ENCODE measurements around the gene MS4A14.
"Not testable (repeated sequence)": the region's sequence is repeated elsewhere in the genome, so short reads cannot be mapped to it uniquely, and the experiment has no call there.

MS4A14 gene

DNA sequence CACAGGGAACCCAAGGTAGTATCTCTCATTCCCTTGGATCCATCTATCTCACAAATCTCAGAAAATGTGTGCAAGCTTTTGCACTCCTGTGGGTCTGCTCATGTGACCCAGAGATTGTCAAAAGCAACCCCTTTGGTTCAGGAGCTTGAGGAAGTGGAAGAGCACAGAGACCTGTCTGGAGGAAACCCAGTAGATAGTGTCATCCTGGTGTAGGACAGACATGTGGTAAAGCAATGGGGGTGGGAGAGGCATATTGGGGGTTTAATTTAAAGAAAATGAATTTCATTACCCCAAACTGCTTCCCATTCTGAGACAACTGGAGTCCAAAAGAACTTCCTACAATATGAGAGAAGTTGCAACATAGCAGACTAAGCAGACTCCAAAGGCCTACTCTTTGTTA, 5.8 kb upstream of the MS4A14 start:
- DNase-seq (ENCODE audit: low spot score): no peak

DNA sequence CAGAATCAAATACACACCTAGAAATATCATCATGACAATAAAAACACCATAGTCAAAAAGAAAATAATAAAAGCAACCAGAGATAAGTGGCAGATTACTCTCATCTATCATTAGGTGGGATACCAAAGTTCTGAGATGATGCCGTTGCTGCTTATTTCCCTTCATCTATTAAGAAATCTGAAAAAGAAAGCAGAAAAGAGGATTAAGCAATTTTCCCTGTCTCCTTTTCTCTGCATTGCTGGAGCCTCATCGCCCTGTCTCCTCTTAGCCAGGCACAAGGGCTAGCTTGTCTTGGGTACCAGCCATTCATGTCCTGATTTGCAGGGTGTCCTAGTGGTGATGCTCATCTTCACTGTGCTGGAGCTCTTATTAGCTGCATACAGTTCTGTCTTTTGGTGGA, 3.9 kb upstream of the MS4A14 start:
- DNase-seq (ENCODE audit: low spot score): no peak

DNA sequence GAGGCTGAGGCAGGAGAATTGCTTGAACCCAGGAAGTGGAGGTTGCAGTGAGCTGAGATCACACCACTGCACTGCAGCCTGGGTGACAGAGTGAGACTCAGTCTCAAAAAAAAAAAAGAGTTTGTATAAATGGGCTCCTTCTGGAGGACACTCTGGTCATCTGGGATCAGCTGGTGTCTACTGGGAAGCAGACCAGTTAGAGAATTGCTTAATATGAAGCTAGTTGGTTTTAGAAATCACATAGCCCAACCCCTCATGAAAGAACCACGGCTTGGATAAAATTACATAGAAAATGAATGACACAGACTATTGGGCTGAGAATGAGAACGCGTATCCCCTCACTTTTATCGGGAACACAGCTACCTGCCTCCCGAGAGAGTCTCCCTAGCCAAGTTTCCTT, 3.2 kb upstream of the MS4A14 start:
- DNase-seq (ENCODE audit: low spot score): no peak

DNA sequence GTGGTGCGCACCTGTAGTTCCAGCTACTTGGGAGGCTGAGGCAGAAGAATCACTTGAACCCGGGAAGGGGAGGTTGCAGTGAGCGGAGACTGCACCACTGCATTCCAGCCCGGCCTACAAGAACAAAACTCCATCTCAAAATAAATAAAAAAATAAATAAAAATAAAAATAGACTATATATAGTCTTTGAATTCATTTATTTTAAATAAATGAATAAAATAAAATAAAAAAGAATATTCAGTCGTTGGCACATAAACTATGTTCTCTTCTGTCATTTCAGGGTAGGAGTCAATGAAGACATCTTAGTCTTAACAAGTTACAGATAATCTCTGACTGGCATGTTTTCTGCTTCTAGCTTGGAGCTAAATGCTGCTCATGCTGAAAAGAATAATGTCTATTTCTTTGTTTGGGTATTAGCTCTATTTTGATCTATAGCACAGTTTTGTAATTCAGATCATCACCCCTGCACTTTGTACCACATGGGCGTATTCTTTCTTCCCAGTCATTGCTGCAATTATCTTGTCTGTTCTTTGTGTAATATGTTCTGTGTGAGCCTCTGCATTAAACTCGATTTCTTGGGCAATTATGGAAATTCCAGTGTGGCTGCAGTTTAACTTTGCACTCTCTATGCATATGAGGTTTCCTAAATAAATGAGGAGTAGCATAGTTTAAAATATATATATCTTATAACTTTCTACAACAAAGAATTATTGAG, 1.4 kb upstream of the MS4A14 start:
- no peak for DNase-seq (ENCODE audit: low spot score)

DNA sequence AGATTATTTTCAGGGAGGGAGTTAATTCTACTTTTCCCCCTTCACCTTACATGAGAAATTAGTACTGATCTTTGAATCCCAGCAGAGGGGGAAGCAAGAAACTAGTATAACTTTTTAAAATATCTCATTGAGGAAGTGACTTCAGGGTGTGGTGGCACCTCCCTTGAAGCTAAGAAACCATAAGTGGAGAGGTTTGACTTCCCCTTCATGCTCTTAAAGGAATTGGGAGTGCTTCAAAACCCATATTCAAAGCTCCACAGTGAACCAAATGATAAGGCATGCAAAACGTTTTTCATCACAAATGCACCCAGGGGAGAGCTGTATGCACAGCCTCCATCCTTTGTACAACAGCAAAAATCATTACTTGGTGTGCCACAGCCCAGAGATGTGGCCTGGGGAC, 540 bp downstream of the MS4A14 start:
- DNase-seq (ENCODE audit: low spot score): no peak

DNA sequence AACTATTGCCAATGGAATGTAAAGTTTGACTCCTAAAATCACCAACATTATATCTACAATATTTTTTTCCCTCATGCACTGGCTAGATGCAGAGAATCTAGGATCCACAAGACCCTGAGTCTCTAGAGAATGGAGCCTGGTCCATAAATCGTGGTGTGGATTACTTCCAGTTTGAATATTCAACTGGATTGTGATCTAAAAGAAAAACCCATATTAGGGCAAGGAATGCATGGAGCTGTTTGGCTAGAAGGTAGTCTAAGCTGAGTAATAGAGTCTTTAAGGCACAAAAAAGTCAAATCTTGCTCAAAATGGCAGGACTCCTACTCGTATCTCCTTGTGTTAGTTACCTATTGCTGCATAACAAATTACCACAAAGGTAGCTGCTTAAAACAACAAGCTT, 23.8 kb downstream of the MS4A14 start:
- DNase-seq (ENCODE audit: low spot score): no peak

DNA sequence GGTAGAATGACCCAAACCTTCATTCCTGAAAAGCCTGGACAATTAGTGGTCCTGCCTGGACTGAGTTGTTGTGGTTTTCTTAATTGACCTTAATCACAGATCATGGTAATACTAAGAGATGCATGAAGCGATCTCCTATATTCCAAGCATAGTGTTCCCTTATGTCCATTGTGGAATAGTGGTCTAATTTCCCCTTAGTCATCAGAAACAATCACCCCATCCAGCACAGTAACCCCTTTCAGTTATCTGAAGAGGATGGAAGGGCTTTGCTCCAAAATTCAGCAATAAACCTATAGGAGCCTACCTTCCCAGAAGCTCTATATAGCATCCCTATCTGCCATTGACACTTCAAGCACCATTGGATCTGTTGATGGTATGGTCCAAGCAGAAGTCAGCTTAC, 26.4 kb downstream of the MS4A14 start:
- no peak for DNase-seq (ENCODE audit: low spot score)

DNA sequence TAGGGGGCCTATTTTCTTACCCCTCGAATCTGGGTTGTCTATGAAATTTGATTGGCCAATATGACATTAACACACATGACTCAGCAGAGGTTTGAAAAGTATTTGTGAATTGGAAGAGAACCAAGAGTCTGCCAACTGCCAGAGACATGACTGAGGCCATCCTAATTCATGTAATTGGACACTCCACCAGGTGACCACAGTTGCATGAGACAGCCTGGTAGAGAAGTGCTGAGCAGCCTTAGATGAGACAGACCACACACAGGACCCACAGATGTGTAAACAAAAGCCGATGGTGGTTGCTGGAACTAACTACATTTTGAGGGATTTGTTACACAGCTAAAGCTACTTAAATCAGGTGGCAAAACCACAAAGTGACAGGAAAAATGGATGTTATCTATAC, 32.3 kb downstream of the MS4A14 start:
- no peak for DNase-seq (ENCODE audit: low spot score)

GRCh38 chr11:60429272-60429671, 33.0 kb downstream of the MS4A14 start, which contains the start of gene MS4A5:
MS4A5 (plus strand) TSS chr11:60429572; CDS start chr11:60429675, 103 bp downstream.
- DNase-seq (ENCODE audit: low spot score): no peak

GRCh38 chr11:60431251-60431650, 35.0 kb downstream of the MS4A14 start:
- DNase-seq (ENCODE audit: low spot score): no peak

DNA sequence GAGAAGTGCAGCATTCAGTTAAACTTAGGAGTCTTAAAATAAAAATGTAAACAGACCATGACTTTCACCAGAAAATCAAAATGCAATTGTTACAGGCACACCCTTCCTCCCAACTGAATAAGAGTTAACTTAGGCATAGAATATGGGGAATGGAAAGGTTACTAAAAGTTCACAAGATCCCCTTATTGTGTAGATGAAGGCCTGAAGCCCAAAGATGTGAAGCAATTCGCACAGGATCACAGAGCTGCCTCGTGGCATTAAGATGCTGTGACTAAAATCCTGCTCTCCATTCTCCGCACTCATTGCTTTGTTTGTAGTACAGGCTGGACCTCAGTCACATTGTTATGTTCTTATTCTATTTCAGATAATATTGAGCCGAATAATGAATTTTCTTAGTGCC, 37.1 kb downstream of the MS4A14 start:
- no peak for DNase-seq (ENCODE audit: low spot score)

GRCh38 chr11:60447070-60447469, 50.8 kb downstream of the MS4A14 start:
- no peak for DNase-seq (ENCODE audit: low spot score)

- no peak for DNase-seq (ENCODE audit: low spot score)
Measured at GRCh38 chr11:60447846-60448245, 51.6 kb downstream of the MS4A14 start.

- not testable (repeated sequence) for DNase-seq (ENCODE audit: low spot score)
Measured at GRCh38 chr11:60451185-60451584, 54.9 kb downstream of the MS4A14 start.

DNA sequence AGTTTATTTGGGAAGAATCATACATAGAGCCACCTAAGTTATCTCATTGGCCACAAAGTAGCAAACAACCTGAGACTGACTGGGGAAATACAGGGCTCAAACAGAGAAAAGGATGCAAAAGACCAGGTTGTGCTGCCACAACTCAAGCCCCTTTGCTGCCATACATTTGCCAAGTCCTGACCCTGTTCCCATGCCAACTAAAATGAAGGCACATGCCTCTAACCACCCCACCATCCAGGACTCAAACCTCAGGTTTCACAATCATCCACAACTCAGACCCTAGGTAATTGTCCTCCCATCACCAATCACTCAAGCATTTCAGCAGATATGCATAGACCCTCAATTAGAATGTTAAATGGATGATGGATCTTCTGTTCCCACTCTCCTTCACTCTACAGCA, 58.0 kb downstream of the MS4A14 start:
- DNase-seq (ENCODE audit: low spot score): no peak

GRCh38 chr11:60455531-60456042, 59.3 kb downstream of the MS4A14 start, which contains the start of gene MS4A1:
MS4A1 (plus strand) TSS chr11:60455847; CDS start chr11:60462375, 6,528 bp downstream.
- DNase-seq (ENCODE audit: low spot score): no peak

- DNase-seq (ENCODE audit: low spot score): no peak
Measured at GRCh38 chr11:60457576-60457975, 61.3 kb downstream of the MS4A14 start.

DNA sequence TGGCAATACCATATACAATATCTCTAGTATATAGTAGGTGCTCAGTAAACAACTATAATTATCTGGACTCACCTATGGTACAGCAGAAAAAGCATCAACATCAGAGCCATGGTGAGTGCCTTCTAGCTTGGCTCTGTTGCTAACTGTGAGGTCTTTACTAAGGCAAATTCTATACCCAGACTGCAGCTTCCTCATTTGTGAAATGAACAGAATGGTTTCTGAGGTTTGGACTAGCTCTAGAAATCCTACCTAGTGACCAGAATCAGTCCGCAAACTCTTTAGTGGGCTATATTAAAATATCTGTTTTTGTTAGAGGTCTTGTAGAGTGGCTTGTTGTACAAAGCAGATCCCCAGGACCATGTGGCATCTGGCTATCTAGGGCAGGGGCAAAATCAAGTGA, 63.1 kb downstream of the MS4A14 start:
- no peak for DNase-seq (ENCODE audit: low spot score)

Measured in GM03348 (cell line).